HepG2 (cell line): Measurements from ENCODE around the gene SLC23A2. TPM values are rescaled to one million over a fixed set of nuclear protein-coding genes. Genes with fewer than 3 reads are reported as not detected.

Experiments used
- ARHGAP35 ChIP-seq: sonication (generic); formaldehyde crosslinking; IDR thresholded peaks from 2 replicates; pipeline ENCODE4 v1.9.0; 2022; ENCODE audit warnings: mild to moderate bottlenecking, inconsistent platforms, moderate library complexity, missing genetic modification reagents, borderline replicate concordance
- ATRX ChIP-seq: sonication (generic); formaldehyde crosslinking; IDR thresholded peaks from 2 replicates; pipeline ENCODE4 v1.4.0; 2020; ENCODE audit warnings: missing genetic modification reagents, borderline replicate concordance
- GZF1 ChIP-seq: sonication (generic); formaldehyde crosslinking; IDR thresholded peaks from 2 replicates; pipeline ENCODE4 v1.5.1; 2020; ENCODE audit warnings: mild to moderate bottlenecking, missing genetic modification reagents
- HHEX ChIP-seq: IDR thresholded peaks from 2 replicates; pipeline ENCODE4 v1.6.1; 2016; ENCODE audit warnings: control low read depth
- HMG20B ChIP-seq: conservative IDR thresholded peaks from 2 replicates; pipeline ENCODE4 v1.6.1; 2016; ENCODE audit warnings: missing genetic modification reagents, missing compliant biosample characterization
- HMGA1 ChIP-seq: sonication (generic); formaldehyde crosslinking; conservative IDR thresholded peaks from 2 replicates; pipeline ENCODE4 v1.4.0; 2020; ENCODE audit warnings: missing genetic modification reagents
- MATR3 ChIP-seq: sonication (generic); formaldehyde crosslinking; IDR thresholded peaks from 2 replicates; pipeline ENCODE4 v1.4.0; 2020; ENCODE audit warnings: missing genetic modification reagents
- MLLT10 ChIP-seq: sonication (generic); formaldehyde crosslinking; IDR thresholded peaks from 2 replicates; pipeline ENCODE4 v1.4.0; 2020; ENCODE audit warnings: missing genetic modification reagents
- MXD4 ChIP-seq: IDR thresholded peaks from 2 replicates; pipeline ENCODE4 v1.6.1; 2016; ENCODE audit warnings: mild to moderate bottlenecking, missing biosample characterization, missing genetic modification reagents
- NCOA1 ChIP-seq: sonication (generic); formaldehyde crosslinking; IDR thresholded peaks from 2 replicates; pipeline ENCODE4 v1.9.0; 2021; ENCODE audit warnings: missing genetic modification reagents
- PAF1 ChIP-seq: IDR thresholded peaks from 2 replicates; pipeline ENCODE4 v1.6.1; 2016; ENCODE audit warnings: missing genetic modification reagents, missing compliant biosample characterization
- SNAI1 ChIP-seq: sonication (generic); formaldehyde crosslinking; IDR thresholded peaks from 2 replicates; pipeline ENCODE4 v1.5.0; 2020; ENCODE audit warnings: mild to moderate bottlenecking, missing genetic modification reagents, borderline replicate concordance
- TGIF2 ChIP-seq: IDR thresholded peaks from 2 replicates; pipeline ENCODE4 v1.6.1; 2016; ENCODE audit warnings: control low read depth, missing compliant biosample characterization
- U2AF1 ChIP-seq: fragments of 200-400 bp; formaldehyde crosslinking; optimal IDR thresholded peaks from 2 replicates; pipeline ENCODE3; 2017; ENCODE audit warnings: mild to moderate bottlenecking, low read depth, low read length
- ZNF331 ChIP-seq: sonication (generic); formaldehyde crosslinking; IDR thresholded peaks from 2 replicates; pipeline ENCODE4 v1.4.0; 2020; ENCODE audit warnings: missing genetic modification reagents
- ZNF576 ChIP-seq: sonication (generic); formaldehyde crosslinking; IDR thresholded peaks from 2 replicates; pipeline ENCODE4 v1.4.0; 2020; ENCODE audit warnings: mild to moderate bottlenecking, missing genetic modification reagents
- ZNF616 ChIP-seq: sonication (generic); formaldehyde crosslinking; IDR thresholded peaks from 2 replicates; pipeline ENCODE4 v1.5.0; 2020; ENCODE audit warnings: low read depth, mild to moderate bottlenecking, missing genetic modification reagents
- ZNF775 ChIP-seq: sonication (generic); formaldehyde crosslinking; IDR thresholded peaks from 2 replicates; pipeline ENCODE4 v1.4.0; 2020; ENCODE audit warnings: missing genetic modification reagents, mild to moderate bottlenecking, moderate library complexity, borderline replicate concordance
- ZNF790 ChIP-seq: sonication (generic); formaldehyde crosslinking; IDR thresholded peaks from 2 replicates; pipeline ENCODE4 v1.8.0; 2022; ENCODE audit warnings: missing genetic modification reagents, mild to moderate bottlenecking, borderline replicate concordance
- ZSCAN9 ChIP-seq: IDR thresholded peaks from 2 replicates; pipeline ENCODE4 v1.6.1; 2016; ENCODE audit warnings: borderline replicate concordance
- polyA plus RNA-seq, 8 experiments: library from polyadenylated mRNA; depleted of rRNA in 3 of 8; stranded (reverse) in 7 of 8; unstranded in 1 of 8; fragments of >200 nt; fragmentation: Illumina TruSeq in 4 of 8; extraction: Trizol in 4 of 8; gene quantifications; 2 replicates each; pipeline versions ENCODE4 v1.2.1 to v1.2.3, GENCODE V29; 2011 to 2016; ENCODE audit warnings: low read depth in 4 of 8, missing spikeins in 1 of 8, mixed read lengths in 1 of 8; ENCODE audit not compliant: insufficient read depth in 1 of 8
- total RNA-seq, 5 experiments: library from RNA; depleted of rRNA; stranded (reverse); fragments of >200 nt; fragmentation: Illumina TruSeq; extraction: Trizol; gene quantifications; 2 replicates each; pipeline ENCODE4 v1.2.3, GENCODE V29; 2016; ENCODE audit warnings: low read depth in 1 of 5
- TF ChIP-seq, protein P1 (sequence below): sonication (generic); formaldehyde crosslinking; IDR thresholded peaks from 2 replicates; pipeline ENCODE4 v1.5.0; 2020; ENCODE audit warnings: mild to moderate bottlenecking, missing genetic modification reagents, borderline replicate concordance
- TF ChIP-seq, protein P2 (sequence below): sonication (generic); formaldehyde crosslinking; IDR thresholded peaks from 2 replicates; pipeline ENCODE4 v1.4.0; 2020; ENCODE audit warnings: missing genetic modification reagents, mild to moderate bottlenecking, borderline replicate concordance
- TF ChIP-seq, protein P3 (sequence below): sonication (generic); formaldehyde crosslinking; IDR thresholded peaks from 2 replicates; pipeline ENCODE4 v1.4.0; 2020; ENCODE audit warnings: missing genetic modification reagents

The SLC23A2 gene
- total and polyA plus RNA-seq, 2 of the 13 experiments (the other 11 are each of a cell fraction or from before 2014, with no cell fraction given): 42.2 to 51.2 TPM

DNA sequence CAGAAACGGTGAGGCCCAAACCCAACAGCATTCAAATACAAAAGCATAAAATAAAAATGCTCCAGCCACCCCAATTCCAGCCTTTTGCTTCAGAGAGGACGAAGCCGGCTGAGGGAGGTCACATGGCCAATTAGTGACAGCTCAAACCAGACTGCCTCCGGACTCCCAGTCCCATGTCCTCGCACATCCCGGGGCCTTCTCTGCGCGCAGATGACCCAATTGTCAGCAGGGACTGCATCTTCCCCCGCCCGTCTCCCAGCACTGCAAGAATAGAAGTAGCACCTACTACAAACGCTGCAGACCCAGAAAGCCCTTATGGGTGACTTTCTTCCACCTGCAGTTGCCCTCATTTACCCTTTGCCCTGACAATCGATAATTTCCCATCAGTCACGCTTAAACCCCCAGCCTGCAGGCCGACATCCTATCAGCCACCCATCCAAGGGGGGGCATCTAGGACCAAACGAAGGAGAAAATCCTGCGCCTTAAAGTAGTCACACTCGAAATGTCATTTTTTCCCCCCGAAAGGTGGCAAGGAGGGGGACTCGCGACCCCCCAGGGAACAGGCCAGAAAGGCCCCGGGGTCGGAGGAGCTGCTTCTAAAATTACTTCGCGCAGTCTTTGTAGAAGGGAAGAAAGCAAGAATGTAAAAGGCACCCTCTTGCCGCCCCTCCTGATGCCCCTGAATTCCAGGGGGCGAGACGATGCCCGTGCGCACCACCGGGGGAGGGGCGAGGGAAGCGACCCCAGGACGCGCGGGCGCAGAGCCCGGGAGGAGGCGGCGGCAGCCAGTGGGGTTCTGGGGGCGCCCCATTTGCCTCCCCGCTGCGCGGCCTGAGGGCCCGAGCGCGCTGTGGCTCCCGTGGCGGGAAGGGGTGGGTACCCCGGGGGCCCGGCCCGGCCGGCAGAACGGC, 792 bp downstream of the SLC23A2 start (continued):
- TF ChIP-seq ZNF576: no peak
- TF ChIP-seq GZF1 (CRISPR knock-in tag): no peak
- no peak for TF ChIP-seq HHEX (CRISPR knock-in tag)
- peak; percentile 94 for TF ChIP-seq TGIF2 (CRISPR knock-in tag)
- TF ChIP-seq MATR3: no peak
- TF ChIP-seq NCOA1 (CRISPR knock-in tag): peak; percentile 69; the same call in 1 of the 2 replicates
- TF ChIP-seq PAF1 (CRISPR knock-in tag): no peak
- no peak; the same call in 1 of the 2 replicates for TF ChIP-seq ARHGAP35 (CRISPR knock-in tag)
- no peak for TF ChIP-seq ZNF790 (CRISPR knock-in tag)
- TF ChIP-seq ZSCAN9 (CRISPR knock-in tag): peak; percentile 83; the same call in 1 of the 2 replicates
- TF ChIP-seq, protein P1, sequence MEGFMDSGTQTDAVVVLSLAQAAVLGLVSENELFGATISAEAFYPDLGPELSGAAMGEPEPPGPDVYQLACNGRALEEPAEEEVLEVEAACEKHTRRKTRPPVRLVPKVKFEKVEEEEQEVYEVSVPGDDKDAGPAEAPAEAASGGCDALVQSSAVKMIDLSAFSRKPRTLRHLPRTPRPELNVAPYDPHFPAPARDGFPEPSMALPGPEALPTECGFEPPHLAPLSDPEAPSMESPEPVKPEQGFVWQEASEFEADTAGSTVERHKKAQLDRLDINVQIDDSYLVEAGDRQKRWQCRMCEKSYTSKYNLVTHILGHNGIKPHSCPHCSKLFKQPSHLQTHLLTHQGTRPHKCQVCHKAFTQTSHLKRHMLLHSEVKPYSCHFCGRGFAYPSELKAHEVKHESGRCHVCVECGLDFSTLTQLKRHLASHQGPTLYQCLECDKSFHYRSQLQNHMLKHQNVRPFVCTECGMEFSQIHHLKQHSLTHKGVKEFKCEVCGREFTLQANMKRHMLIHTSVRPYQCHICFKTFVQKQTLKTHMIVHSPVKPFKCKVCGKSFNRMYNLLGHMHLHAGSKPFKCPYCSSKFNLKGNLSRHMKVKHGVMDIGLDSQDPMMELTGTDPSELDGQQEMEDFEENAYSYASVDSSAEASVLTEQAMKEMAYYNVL (CRISPR knock-in tag): no peak
- no peak for TF ChIP-seq ZNF775 (CRISPR knock-in tag)
- peak; percentile 68; the same call in 1 of the 2 replicates for TF ChIP-seq ZNF331 (CRISPR knock-in tag)
- TF ChIP-seq HMG20B (CRISPR knock-in tag): no peak
- TF ChIP-seq, protein P2, sequence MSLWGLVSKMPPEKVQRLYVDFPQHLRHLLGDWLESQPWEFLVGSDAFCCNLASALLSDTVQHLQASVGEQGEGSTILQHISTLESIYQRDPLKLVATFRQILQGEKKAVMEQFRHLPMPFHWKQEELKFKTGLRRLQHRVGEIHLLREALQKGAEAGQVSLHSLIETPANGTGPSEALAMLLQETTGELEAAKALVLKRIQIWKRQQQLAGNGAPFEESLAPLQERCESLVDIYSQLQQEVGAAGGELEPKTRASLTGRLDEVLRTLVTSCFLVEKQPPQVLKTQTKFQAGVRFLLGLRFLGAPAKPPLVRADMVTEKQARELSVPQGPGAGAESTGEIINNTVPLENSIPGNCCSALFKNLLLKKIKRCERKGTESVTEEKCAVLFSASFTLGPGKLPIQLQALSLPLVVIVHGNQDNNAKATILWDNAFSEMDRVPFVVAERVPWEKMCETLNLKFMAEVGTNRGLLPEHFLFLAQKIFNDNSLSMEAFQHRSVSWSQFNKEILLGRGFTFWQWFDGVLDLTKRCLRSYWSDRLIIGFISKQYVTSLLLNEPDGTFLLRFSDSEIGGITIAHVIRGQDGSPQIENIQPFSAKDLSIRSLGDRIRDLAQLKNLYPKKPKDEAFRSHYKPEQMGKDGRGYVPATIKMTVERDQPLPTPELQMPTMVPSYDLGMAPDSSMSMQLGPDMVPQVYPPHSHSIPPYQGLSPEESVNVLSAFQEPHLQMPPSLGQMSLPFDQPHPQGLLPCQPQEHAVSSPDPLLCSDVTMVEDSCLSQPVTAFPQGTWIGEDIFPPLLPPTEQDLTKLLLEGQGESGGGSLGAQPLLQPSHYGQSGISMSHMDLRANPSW (CRISPR knock-in tag): no peak
- no peak for TF ChIP-seq ZNF616 (CRISPR knock-in tag)
- TF ChIP-seq, protein P3, sequence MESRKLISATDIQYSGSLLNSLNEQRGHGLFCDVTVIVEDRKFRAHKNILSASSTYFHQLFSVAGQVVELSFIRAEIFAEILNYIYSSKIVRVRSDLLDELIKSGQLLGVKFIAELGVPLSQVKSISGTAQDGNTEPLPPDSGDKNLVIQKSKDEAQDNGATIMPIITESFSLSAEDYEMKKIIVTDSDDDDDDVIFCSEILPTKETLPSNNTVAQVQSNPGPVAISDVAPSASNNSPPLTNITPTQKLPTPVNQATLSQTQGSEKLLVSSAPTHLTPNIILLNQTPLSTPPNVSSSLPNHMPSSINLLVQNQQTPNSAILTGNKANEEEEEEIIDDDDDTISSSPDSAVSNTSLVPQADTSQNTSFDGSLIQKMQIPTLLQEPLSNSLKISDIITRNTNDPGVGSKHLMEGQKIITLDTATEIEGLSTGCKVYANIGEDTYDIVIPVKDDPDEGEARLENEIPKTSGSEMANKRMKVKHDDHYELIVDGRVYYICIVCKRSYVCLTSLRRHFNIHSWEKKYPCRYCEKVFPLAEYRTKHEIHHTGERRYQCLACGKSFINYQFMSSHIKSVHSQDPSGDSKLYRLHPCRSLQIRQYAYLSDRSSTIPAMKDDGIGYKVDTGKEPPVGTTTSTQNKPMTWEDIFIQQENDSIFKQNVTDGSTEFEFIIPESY (CRISPR knock-in tag): no peak
- TF ChIP-seq U2AF1: no peak
- TF ChIP-seq MXD4 (CRISPR knock-in tag): peak; percentile 85
- TF ChIP-seq HMGA1 (CRISPR knock-in tag): no peak
- peak; percentile 84; the same call in 1 of the 2 replicates for TF ChIP-seq SNAI1 (CRISPR knock-in tag)
- TF ChIP-seq MLLT10 (CRISPR knock-in tag): no peak
- no peak for TF ChIP-seq ATRX (CRISPR knock-in tag)
